IMR-90 (cell line): ENCODE measurements around the gene PLEKHG5.

ENCODE experiments used
- CEBPB ChIP-seq: IDR thresholded peaks from 2 replicates; pipeline ENCODE4 v1.6.1; 2012; ENCODE audit warnings: low read depth, low read length, improper control_type of control experiment
- CHD1 ChIP-seq: IDR thresholded peaks from 2 replicates; pipeline ENCODE4 v1.6.1; 2012; ENCODE audit warnings: low read depth, low read length, improper control_type of control experiment
- FOS ChIP-seq: fragments of 150-350 bp; IDR thresholded peaks from 2 replicates; pipeline ENCODE4 v1.6.1; 2016; ENCODE audit warnings: low read depth, low read length
- MAFK ChIP-seq: IDR thresholded peaks from 2 replicates; pipeline ENCODE4 v1.6.1; 2012; ENCODE audit warnings: low read depth, low read length, improper control_type of control experiment
- MXI1 ChIP-seq: IDR thresholded peaks from 2 replicates; pipeline ENCODE4 v1.6.1; 2012; ENCODE audit warnings: low read depth, mild to moderate bottlenecking, low read length, moderate library complexity, borderline replicate concordance
- POLR2A ChIP-seq: IDR thresholded peaks from 2 replicates; pipeline ENCODE4 v1.6.1; 2012; ENCODE audit warnings: mild to moderate bottlenecking, low read depth, low read length
- RAD21 ChIP-seq: IDR thresholded peaks from 2 replicates; pipeline ENCODE4 v1.6.1; 2012; ENCODE audit warnings: low read length, improper control_type of control experiment
- RCOR1 ChIP-seq: IDR thresholded peaks from 2 replicates; pipeline ENCODE4 v1.6.1; 2012; ENCODE audit warnings: mild to moderate bottlenecking, low read length, improper control_type of control experiment; ENCODE audit not compliant: insufficient replicate concordance
- RFX5 ChIP-seq: IDR thresholded peaks from 2 replicates; pipeline ENCODE4 v1.8.0; 2012; ENCODE audit warnings: low read depth, mild to moderate bottlenecking, low read length, moderate library complexity
- SMC3 ChIP-seq: fragments of 150-350 bp; IDR thresholded peaks from 2 replicates; pipeline ENCODE4 v1.6.1; 2016; ENCODE audit warnings: low read depth, mild to moderate bottlenecking, antibody characterized with exemption, low read length, moderate library complexity
- TF ChIP-seq, protein P1 (sequence below): conservative IDR thresholded peaks from 2 replicates; pipeline ENCODE4 v1.5.1; 2012; ENCODE audit warnings: mild to moderate bottlenecking, low read depth, low read length, improper control_type of control experiment
- TF ChIP-seq, protein P2 (sequence below): fragments of 150-350 bp; IDR thresholded peaks from 2 replicates; pipeline ENCODE4 v1.6.1; 2017; ENCODE audit warnings: mild to moderate bottlenecking, antibody characterized with exemption, low read length, low read depth
- TF ChIP-seq, protein P3 (sequence below): fragments of 150-350 bp; IDR thresholded peaks from 2 replicates; pipeline ENCODE4 v1.6.1; 2016; ENCODE audit warnings: low read depth, mild to moderate bottlenecking, low read length, moderate library complexity, borderline replicate concordance

DNA sequence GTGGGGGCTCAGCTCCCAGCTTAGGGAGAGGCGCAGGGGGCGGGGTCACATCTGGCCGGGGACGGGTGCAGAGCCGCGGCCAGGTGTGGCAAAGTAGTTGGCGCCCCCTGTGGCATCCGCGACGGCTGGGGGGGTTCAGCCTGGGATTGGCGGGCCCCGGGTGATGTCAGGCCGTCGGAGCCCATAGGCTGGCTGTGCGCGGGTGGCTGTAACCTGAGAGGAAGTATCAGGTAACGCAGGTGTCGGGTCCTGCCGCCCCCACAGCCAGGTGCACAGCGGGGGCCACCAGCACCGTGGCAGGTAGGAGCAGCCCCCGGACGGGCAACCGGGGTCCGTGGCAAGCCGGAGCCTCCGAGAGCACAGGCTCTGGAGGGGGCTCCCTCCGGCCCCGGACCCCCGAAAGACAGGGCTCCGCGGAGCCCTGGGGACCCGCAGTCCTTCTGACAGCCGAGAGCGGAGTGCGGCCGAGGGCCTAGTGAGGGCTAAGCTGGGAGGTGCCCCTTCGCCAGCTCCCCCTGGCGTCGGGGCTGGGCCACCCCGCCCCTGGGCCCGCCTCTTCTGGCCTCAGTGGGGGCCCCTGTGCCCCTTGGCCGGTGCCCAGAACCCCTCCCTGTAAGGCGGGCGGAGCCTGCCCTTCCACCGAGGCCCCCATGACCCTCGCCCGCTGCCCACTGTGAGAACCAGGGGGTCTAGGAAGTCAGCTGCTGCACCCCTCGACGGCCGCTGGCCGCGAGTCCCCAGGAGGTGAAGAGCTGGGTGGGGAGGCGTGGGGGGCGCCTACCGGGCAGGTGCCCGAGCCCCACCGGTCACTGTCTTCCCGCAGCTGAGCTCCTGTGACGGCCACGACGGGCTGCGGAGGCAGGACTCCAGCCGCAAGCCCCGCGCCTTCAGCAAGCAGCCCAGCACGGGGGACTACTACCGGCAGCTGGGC, 43.4 kb downstream of the PLEKHG5 start:
- TF ChIP-seq MAFK (no peak), RAD21 (no peak), POLR2A (no peak), CEBPB (no peak), MXI1 (no peak), SMC3 (no peak), FOS (no peak), RCOR1 (no peak), RFX5 (no peak), CHD1 (no peak)
- TF ChIP-seq, protein P1, sequence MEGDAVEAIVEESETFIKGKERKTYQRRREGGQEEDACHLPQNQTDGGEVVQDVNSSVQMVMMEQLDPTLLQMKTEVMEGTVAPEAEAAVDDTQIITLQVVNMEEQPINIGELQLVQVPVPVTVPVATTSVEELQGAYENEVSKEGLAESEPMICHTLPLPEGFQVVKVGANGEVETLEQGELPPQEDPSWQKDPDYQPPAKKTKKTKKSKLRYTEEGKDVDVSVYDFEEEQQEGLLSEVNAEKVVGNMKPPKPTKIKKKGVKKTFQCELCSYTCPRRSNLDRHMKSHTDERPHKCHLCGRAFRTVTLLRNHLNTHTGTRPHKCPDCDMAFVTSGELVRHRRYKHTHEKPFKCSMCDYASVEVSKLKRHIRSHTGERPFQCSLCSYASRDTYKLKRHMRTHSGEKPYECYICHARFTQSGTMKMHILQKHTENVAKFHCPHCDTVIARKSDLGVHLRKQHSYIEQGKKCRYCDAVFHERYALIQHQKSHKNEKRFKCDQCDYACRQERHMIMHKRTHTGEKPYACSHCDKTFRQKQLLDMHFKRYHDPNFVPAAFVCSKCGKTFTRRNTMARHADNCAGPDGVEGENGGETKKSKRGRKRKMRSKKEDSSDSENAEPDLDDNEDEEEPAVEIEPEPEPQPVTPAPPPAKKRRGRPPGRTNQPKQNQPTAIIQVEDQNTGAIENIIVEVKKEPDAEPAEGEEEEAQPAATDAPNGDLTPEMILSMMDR = no peak
- TF ChIP-seq, protein P2, sequence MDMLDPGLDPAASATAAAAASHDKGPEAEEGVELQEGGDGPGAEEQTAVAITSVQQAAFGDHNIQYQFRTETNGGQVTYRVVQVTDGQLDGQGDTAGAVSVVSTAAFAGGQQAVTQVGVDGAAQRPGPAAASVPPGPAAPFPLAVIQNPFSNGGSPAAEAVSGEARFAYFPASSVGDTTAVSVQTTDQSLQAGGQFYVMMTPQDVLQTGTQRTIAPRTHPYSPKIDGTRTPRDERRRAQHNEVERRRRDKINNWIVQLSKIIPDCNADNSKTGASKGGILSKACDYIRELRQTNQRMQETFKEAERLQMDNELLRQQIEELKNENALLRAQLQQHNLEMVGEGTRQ = no peak
- TF ChIP-seq, protein P3, sequence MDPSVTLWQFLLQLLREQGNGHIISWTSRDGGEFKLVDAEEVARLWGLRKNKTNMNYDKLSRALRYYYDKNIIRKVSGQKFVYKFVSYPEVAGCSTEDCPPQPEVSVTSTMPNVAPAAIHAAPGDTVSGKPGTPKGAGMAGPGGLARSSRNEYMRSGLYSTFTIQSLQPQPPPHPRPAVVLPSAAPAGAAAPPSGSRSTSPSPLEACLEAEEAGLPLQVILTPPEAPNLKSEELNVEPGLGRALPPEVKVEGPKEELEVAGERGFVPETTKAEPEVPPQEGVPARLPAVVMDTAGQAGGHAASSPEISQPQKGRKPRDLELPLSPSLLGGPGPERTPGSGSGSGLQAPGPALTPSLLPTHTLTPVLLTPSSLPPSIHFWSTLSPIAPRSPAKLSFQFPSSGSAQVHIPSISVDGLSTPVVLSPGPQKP = no peak
